Mesendoderm (in vitro differentiated cells): ENCODE results near the gene UGT1A9.
"Not testable (repeated sequence)": the region's sequence is repeated elsewhere in the genome, so short reads cannot be mapped to it uniquely, and the experiment has no call there.

ENCODE experiments used
- DNase-seq: peaks from one replicate; pipeline ENCODE4 v3.0.0; 2013
- H2AK5ac ChIP-seq: 2 replicates; pipeline ENCODE4 v1.6.1; 2013; ENCODE audit warnings: low read length, inconsistent platforms
- H2BK120ac ChIP-seq: 2 replicates; pipeline ENCODE4 v1.6.1; 2013; ENCODE audit warnings: low read depth, mild to moderate bottlenecking, low read length, moderate library complexity, mixed read lengths
- H2BK15ac ChIP-seq: replicated peaks from 2 replicates; pipeline ENCODE4 v1.6.1; 2013; ENCODE audit warnings: low read depth, mild to moderate bottlenecking, moderate library complexity
- H2BK5ac ChIP-seq: 2 replicates; pipeline ENCODE4 v1.6.1; 2013; ENCODE audit warnings: low read length, inconsistent platforms
- H3K18ac ChIP-seq: 2 replicates; pipeline ENCODE4 v1.6.1; 2013; ENCODE audit warnings: mild to moderate bottlenecking, low read length, mixed read lengths
- H3K23ac ChIP-seq: one replicate; pipeline ENCODE4 v1.6.1; 2013; ENCODE audit warnings: low read length
- H3K27ac ChIP-seq: 2 replicates; pipeline ENCODE4 v1.5.1; 2013; ENCODE audit warnings: low read depth, mild to moderate bottlenecking, inconsistent platforms, low read length, moderate library complexity
- H3K27me3 ChIP-seq: 2 replicates; pipeline ENCODE4 v1.6.1; 2013; ENCODE audit warnings: low read length, control low read depth, mild to moderate bottlenecking, inconsistent platforms; ENCODE audit not compliant: insufficient read depth, poor library complexity
- H3K36me3 ChIP-seq: 2 replicates; pipeline ENCODE4 v1.6.1; 2013; ENCODE audit warnings: low read length, inconsistent platforms; ENCODE audit not compliant: control insufficient read depth, insufficient read depth
- H3K4ac ChIP-seq: one replicate; pipeline ENCODE4 v1.6.1; 2013; ENCODE audit warnings: low read depth, mild to moderate bottlenecking, low read length, moderate library complexity
- H3K4me1 ChIP-seq: 2 replicates; pipeline ENCODE4 v1.6.1; 2013; ENCODE audit warnings: low read depth, low read length, inconsistent platforms; ENCODE audit not compliant: control insufficient read depth
- H3K4me2 ChIP-seq: 2 replicates; pipeline ENCODE4 v1.6.1; 2013; ENCODE audit warnings: low read length
- H3K4me3 ChIP-seq: 2 replicates; pipeline ENCODE4 v1.5.1; 2013; ENCODE audit warnings: mild to moderate bottlenecking, low read length
- H3K56ac ChIP-seq: one replicate; pipeline ENCODE4 v1.6.1; 2013; ENCODE audit warnings: low read length
- H3K79me1 ChIP-seq: 2 replicates; pipeline ENCODE4 v1.6.1; 2013; ENCODE audit warnings: low read length, inconsistent platforms
- H3K79me2 ChIP-seq: 2 replicates; pipeline ENCODE4 v1.6.1; 2013; ENCODE audit warnings: mild to moderate bottlenecking, low read length; ENCODE audit not compliant: control insufficient read depth, insufficient read depth
- H3K9ac ChIP-seq: 2 replicates; pipeline ENCODE4 v1.6.1; 2013; ENCODE audit warnings: low read length, inconsistent platforms
- H4K5ac ChIP-seq: one replicate; pipeline ENCODE4 v1.6.1; 2013; ENCODE audit warnings: low read length
- H4K8ac ChIP-seq: one replicate; pipeline ENCODE4 v1.6.1; 2013; ENCODE audit warnings: low read depth, mild to moderate bottlenecking, control low read depth, low read length, moderate library complexity
- WGBS: extraction: QIAGEN DNeasy Blood & Tissue Kit; methylation state at CpG from one replicate; pipeline ENCODE4 v1.1.7; 2013; ENCODE audit warnings: low lambda C conversion rate, missing lambda C conversion rate; ENCODE audit not compliant: insufficient coverage; ENCODE audit errors: extremely low coverage; 5-methylcytosine and 5-hydroxymethylcytosine counted together

The UGT1A9 gene

GRCh38 chr2:233747283-233747544, 75.5 kb downstream of the UGT1A9 start:
- no peak overlapping the region for H3K4ac ChIP-seq
- no peak overlapping the region for H3K9ac ChIP-seq
- no peaks in the 10 kb centered on the region for H3K4me1 ChIP-seq
- H3K79me2 ChIP-seq: no peaks in the 10 kb centered on the region
- no peak overlapping the region for H4K8ac ChIP-seq
- no peak overlapping the region for H4K5ac ChIP-seq
- no peak overlapping the region for H2BK15ac ChIP-seq
- H3K23ac ChIP-seq: no peak overlapping the region
- no peak overlapping the region for H2BK120ac ChIP-seq
- H3K4me2 ChIP-seq: no peak overlapping the region
- no peak overlapping the region for H3K18ac ChIP-seq
- no CpG with 5 or more reads among the region's 6 CpGs for WGBS
- H3K56ac ChIP-seq: no peak overlapping the region
- H3K27ac ChIP-seq: no peak overlapping the region
- H3K4me3 ChIP-seq: no peak overlapping the region
- H3K36me3 ChIP-seq: no peaks in the 10 kb centered on the region
- H2BK5ac ChIP-seq: no peak overlapping the region
- no peaks in the 10 kb centered on the region for H3K79me1 ChIP-seq
- H2AK5ac ChIP-seq: no peak overlapping the region
- no peak for DNase-seq
- no peaks in the 10 kb centered on the region for H3K27me3 ChIP-seq

- H2AK5ac ChIP-seq, H4K5ac ChIP-seq, DNase-seq, H3K36me3 ChIP-seq, H3K4ac ChIP-seq, H3K4me1 ChIP-seq, H2BK5ac ChIP-seq, H3K18ac ChIP-seq, H4K8ac ChIP-seq, H2BK15ac ChIP-seq, H3K23ac ChIP-seq, H3K4me2 ChIP-seq, H3K56ac ChIP-seq, H3K4me3 ChIP-seq, H3K79me2 ChIP-seq, H3K9ac ChIP-seq, H3K79me1 ChIP-seq, H3K27ac ChIP-seq, H2BK120ac ChIP-seq, H3K27me3 ChIP-seq: not testable (repeated sequence)
- WGBS: no CpG with 5 or more reads among the region's 2 CpGs
Measured at GRCh38 chr2:233750689-233751088, 79.0 kb downstream of the UGT1A9 start.

- not testable (repeated sequence) for H2BK120ac ChIP-seq, H3K18ac ChIP-seq, H3K4me2 ChIP-seq, H3K23ac ChIP-seq, DNase-seq, H3K56ac ChIP-seq, H3K4me3 ChIP-seq, H3K27me3 ChIP-seq, H4K5ac ChIP-seq, H2AK5ac ChIP-seq, H3K4ac ChIP-seq, H4K8ac ChIP-seq, H2BK15ac ChIP-seq, H3K4me1 ChIP-seq, H3K9ac ChIP-seq, H3K36me3 ChIP-seq, H2BK5ac ChIP-seq, H3K79me1 ChIP-seq, H3K27ac ChIP-seq, H3K79me2 ChIP-seq
- no CpG with 5 or more reads among the region's 2 CpGs for WGBS
Measured at GRCh38 chr2:233751212-233752009, 79.7 kb downstream of the UGT1A9 start.

GRCh38 chr2:233754872-233755611, 83.3 kb downstream of the UGT1A9 start:
- H2BK120ac ChIP-seq: no peak overlapping the region
- no peak overlapping the region for H3K23ac ChIP-seq
- H2BK15ac ChIP-seq: no peak overlapping the region
- H2AK5ac ChIP-seq: no peak overlapping the region
- no peak overlapping the region for H4K8ac ChIP-seq
- no peak overlapping the region for H4K5ac ChIP-seq
- H3K9ac ChIP-seq: no peak overlapping the region
- WGBS: no CpG with 5 or more reads among the region's 44 CpGs
- no peak overlapping the region for H3K27ac ChIP-seq
- H3K4me2 ChIP-seq: no peak overlapping the region
- no peak overlapping the region for H2BK5ac ChIP-seq
- H3K56ac ChIP-seq: no peak overlapping the region
- no peak overlapping the region for H3K18ac ChIP-seq
- no peaks in the 10 kb centered on the region for H3K27me3 ChIP-seq
- no peak overlapping the region for H3K4me3 ChIP-seq
- no peaks in the 10 kb centered on the region for H3K79me1 ChIP-seq
- no peaks in the 10 kb centered on the region for H3K36me3 ChIP-seq
- H3K4ac ChIP-seq: no peak overlapping the region
- H3K79me2 ChIP-seq: no peaks in the 10 kb centered on the region
- H3K4me1 ChIP-seq: no peaks in the 10 kb centered on the region
- DNase-seq: no peak

GRCh38 chr2:233756429-233757081, 84.9 kb downstream of the UGT1A9 start:
- H3K79me1 ChIP-seq: no peaks in the 10 kb centered on the region

More at GRCh38 chr2:233756429-233757081, 84.9 kb downstream of the UGT1A9 start:
- Histone ChIP-seq H2AK5ac (no peak overlapping the region), H3K18ac (no peak overlapping the region), H3K23ac (no peak overlapping the region), H3K27ac (no peak overlapping the region), H3K79me2 (no peaks in the 10 kb centered on the region), H2BK120ac (no peak overlapping the region), H3K4me1 (no peaks in the 10 kb centered on the region), H4K5ac (no peak overlapping the region), H3K4me3 (no peak overlapping the region), H3K36me3 (no peaks in the 10 kb centered on the region), H3K27me3 (no peaks in the 10 kb centered on the region), H3K9ac (no peak overlapping the region), H3K4me2 (no peak overlapping the region), H2BK15ac (no peak overlapping the region), H3K56ac (no peak overlapping the region), H4K8ac (no peak overlapping the region), H2BK5ac (no peak overlapping the region), H3K4ac (no peak overlapping the region)
- no CpG with 5 or more reads among the region's 7 CpGs for WGBS
- DNase-seq: no peak
